Upper lobe of left lung (tissue), 6 donors: Measurements from ENCODE around the gene ZNRF1. TPM values are rescaled to one million over a fixed set of nuclear protein-coding genes. Genes with fewer than 3 reads are reported as not detected.

Experiments used
- ATAC-seq, 2 donors: fragments of 200-7000 bp; cut with Tn5 transposase; one replicate each; pipeline ENCODE4 v1.9.1; 2022; ENCODE audit warnings: mild to moderate bottlenecking in 2 of 2, moderate library complexity in 2 of 2; ENCODE audit not compliant: low FRiP score in 2 of 2
- DNase-seq, 2 donors: peaks; one replicate each; pipeline ENCODE4 v3.0.0-alpha.2; 2019 to 2020
- H3K27ac ChIP-seq, 4 donors: fragments of 200-600 bp; sonication (generic); one replicate each; pipeline ENCODE4 v1.5.1; 2016 to 2019
- H3K27me3 ChIP-seq, 4 donors: fragments of 200-600 bp; sonication (generic); one replicate each; pipeline ENCODE4 v1.5.1; 2017 to 2019
- H3K36me3 ChIP-seq, 4 donors: fragments of 200-600 bp; sonication (generic); one replicate each; pipeline ENCODE4 v1.5.1; 2016 to 2019
- H3K4me1 ChIP-seq, 4 donors: fragments of 200-600 bp; sonication (generic); one replicate each; pipeline ENCODE4 v1.5.1; 2018 to 2019
- H3K4me3 ChIP-seq, 4 donors: fragments of 200-600 bp; sonication (generic); one replicate each; pipeline ENCODE4 v1.5.1; 2017 to 2019; ENCODE audit warnings: mild to moderate bottlenecking in 2 of 4, moderate library complexity in 1 of 4
- H3K9me3 ChIP-seq, 4 donors: fragments of 200-600 bp; sonication (generic); one replicate each; pipeline ENCODE4 v1.5.1; 2018 to 2019
- EP300 ChIP-seq, 4 donors: sonication (generic); formaldehyde crosslinking; IDR thresholded peaks; one replicate each; pipeline ENCODE4 v1.5.1; 2017; ENCODE audit warnings: antibody characterized with exemption in 4 of 4, control low read depth in 2 of 4
- POLR2A ChIP-seq, 4 donors: fragments of 450-650 bp; IDR thresholded peaks; one replicate each; pipeline ENCODE4 v1.5.1; 2016 to 2017; ENCODE audit warnings: antibody characterized with exemption in 4 of 4, mild to moderate bottlenecking in 2 of 4
- POLR2AphosphoS5 ChIP-seq, 2 donors: sonication (generic); formaldehyde crosslinking; IDR thresholded peaks; one replicate each; pipeline ENCODE4 v1.5.1; 2017; ENCODE audit warnings: antibody characterized with exemption in 2 of 2
- WGBS, 2 donors: methylation state at CpG; one replicate each; pipeline ENCODE4 v1.1.5; 2017 to 2018; 5-methylcytosine and 5-hydroxymethylcytosine counted together
- total RNA-seq, 6 donors: library from RNA; depleted of rRNA in 4 of 6; stranded (reverse); fragments of >200 nt in 4 of 6; gene quantifications; one replicate each; pipeline versions ENCODE4 v1.1.0 to v1.2.1, GENCODE V29; 2016 to 2021
- TF ChIP-seq, protein P1 (sequence below), 6 experiments: fragments of 450-650 bp in 4 of 6; fragments of 200-600 bp in 2 of 6; sonication (generic) in 2 of 6; IDR thresholded peaks; one replicate each; pipeline ENCODE4 v1.5.1; 2016 to 2019; ENCODE audit warnings: antibody characterized with exemption in 6 of 6
- donor health status: DM: no; HTN: no; CAD: no; lungs with moderate emphysema.
- donor health status: DM: no; HTN: yes; CAD: no; lungs with severe emphysema.

ZNRF1 gene
- total RNA-seq, 6 donors from 2014 or later, result 18.5 to 40.0 (median 27.1) TPM

DNA sequence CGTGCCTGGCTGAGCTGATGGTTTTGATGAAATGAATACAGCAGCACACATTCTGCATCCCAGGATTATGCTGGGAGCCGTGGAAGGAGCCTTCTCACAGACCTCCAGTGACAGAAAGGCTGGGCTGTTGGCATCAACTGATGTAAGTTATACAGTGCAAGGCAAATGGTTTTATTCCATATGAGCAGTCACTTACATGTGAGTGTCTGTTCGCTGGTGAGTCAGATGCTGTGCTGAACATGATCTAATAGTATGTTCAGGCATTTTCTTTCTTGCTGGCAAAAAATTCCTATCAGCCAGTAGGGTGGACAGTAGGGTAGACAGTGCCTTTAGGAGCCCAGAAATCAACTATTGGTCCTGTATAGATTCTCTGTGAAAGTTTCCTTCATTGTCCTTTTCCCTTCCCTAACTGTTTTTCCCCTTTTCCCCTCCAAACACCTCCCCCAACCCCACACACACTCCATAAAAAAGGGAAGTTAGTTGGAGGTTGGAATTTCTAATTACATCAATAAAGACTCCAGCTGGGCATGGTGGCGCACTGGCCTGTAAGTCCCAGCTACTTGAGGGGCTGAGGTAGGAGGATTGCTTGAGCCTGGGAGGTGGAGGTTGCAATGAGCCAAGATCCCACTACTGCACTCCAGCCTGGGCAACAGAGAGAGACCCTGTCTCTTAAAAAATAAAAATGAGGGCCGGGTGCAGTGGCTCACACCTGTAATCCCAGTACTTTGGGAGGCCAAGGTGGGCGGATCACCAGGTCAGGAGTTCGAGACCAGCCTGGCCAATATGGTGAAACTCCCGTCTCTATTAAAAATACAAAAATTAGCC is 81.6 kb downstream of the ZNRF1 start:
- TF ChIP-seq POLR2AphosphoS5 (IDR thresholded peaks at IDR 0.05), result no peak
- TF ChIP-seq, protein P1, sequence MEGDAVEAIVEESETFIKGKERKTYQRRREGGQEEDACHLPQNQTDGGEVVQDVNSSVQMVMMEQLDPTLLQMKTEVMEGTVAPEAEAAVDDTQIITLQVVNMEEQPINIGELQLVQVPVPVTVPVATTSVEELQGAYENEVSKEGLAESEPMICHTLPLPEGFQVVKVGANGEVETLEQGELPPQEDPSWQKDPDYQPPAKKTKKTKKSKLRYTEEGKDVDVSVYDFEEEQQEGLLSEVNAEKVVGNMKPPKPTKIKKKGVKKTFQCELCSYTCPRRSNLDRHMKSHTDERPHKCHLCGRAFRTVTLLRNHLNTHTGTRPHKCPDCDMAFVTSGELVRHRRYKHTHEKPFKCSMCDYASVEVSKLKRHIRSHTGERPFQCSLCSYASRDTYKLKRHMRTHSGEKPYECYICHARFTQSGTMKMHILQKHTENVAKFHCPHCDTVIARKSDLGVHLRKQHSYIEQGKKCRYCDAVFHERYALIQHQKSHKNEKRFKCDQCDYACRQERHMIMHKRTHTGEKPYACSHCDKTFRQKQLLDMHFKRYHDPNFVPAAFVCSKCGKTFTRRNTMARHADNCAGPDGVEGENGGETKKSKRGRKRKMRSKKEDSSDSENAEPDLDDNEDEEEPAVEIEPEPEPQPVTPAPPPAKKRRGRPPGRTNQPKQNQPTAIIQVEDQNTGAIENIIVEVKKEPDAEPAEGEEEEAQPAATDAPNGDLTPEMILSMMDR (IDR thresholded peaks at IDR 0.05), result no peak
- TF ChIP-seq POLR2A (IDR thresholded peaks at IDR 0.05), result no peak
- no peak for TF ChIP-seq EP300 (IDR thresholded peaks at IDR 0.05)
- no peaks in the 10 kb centered on the region for H3K27me3 ChIP-seq
- WGBS, 2 donors, result 92 to 98% methylated on average over 8 of the region's 8 CpGs
- peaks cover 6 to 22% (median 12%) of the 10 kb centered on the region in 4 donors for H3K4me1 ChIP-seq
- ATAC-seq (no peak), DNase-seq (no peak)
- no peaks in the 10 kb centered on the region for H3K9me3 ChIP-seq
- H3K4me3 ChIP-seq, result no peak overlapping the region
- H3K36me3 ChIP-seq, result no peaks in the 10 kb centered on the region
- H3K27ac ChIP-seq, result no peak overlapping the region

DNA sequence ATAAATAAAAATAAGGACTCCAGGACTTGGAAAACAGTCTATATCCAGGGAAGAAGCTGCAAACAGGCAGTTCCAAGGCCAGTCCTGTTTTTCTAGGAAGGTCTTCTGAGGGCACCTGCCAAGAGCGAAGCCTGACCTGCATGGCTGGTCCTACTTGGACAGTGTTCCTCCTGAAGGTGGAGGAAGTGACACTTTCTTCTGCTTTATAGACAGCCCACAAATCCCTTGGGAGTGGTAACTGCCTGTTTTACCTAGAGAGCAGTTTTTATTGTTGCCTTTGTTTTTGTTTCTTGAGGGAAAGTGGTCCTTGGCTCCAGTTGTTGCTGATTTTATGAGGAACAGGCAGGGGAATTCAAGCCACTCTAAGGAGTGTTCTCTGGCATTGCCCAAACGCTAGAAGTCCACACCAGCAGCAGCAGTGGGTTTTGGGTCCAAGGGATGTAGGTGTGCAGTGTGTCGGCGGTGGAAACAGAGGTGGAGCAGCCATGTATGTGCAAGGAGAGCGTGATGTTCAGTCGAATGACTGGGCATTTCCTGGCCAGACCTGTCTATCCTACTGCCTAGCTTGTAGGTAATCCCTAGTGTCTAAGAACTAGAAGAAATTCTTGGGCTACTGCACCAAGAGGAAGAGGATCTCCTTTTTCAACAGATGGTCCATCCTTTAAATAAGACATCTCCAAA is 82.5 kb downstream of the ZNRF1 start:
- TF ChIP-seq POLR2AphosphoS5 (IDR thresholded peaks at IDR 0.05) (no peak), POLR2A (IDR thresholded peaks at IDR 0.05) (no peak), EP300 (IDR thresholded peaks at IDR 0.05) (no peak)
- TF ChIP-seq, protein P1 (IDR thresholded peaks at IDR 0.05), result no peak
- H3K9me3 ChIP-seq, result no peaks in the 10 kb centered on the region
- WGBS, 2 donors, result 74 to 83% methylated on average over 6 of the region's 6 CpGs
- no peak for DNase-seq
- H3K27ac ChIP-seq, result no peak overlapping the region
- no peak overlapping the region for H3K4me3 ChIP-seq
- H3K36me3 ChIP-seq, result no peaks in the 10 kb centered on the region
- H3K27me3 ChIP-seq, result no peaks in the 10 kb centered on the region
- peaks cover 2 to 14% (median 7%) of the 10 kb centered on the region in 4 donors for H3K4me1 ChIP-seq
- ATAC-seq, result no peak

DNA sequence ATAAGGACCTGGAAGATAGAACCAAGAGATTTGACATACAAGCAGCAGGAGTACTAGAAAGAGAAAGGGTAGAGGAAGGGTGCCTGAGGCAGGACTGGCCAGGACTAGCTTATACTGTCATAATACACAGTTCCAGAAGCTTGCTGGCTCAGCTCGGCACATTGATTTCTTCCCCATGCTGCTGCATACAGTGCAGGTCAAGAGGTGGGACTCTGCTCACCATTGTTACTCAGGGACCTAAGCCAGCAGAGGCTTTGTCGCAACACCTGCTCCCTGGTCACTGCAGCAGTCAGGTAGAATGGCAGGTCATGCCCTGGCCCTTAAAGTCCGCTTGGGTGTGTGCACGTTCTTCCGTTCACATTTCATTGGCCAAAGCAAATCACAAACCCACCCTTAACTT is 85.0 kb downstream of the ZNRF1 start:
- no peak for TF ChIP-seq POLR2AphosphoS5 (IDR thresholded peaks at IDR 0.05)
- TF ChIP-seq EP300 (IDR thresholded peaks at IDR 0.05), result no peak
- TF ChIP-seq POLR2A (IDR thresholded peaks at IDR 0.05), result no peak
- TF ChIP-seq, protein P1 (IDR thresholded peaks at IDR 0.05), result no peak
- Histone ChIP-seq H3K4me1 (peaks cover 23 to 35% (median 27%) of the 10 kb centered on the region in 4 donors), H3K36me3 (no peaks in the 10 kb centered on the region), H3K4me3 (no peak overlapping the region), H3K27me3 (no peaks in the 10 kb centered on the region), H3K9me3 (no peaks in the 10 kb centered on the region), H3K27ac (no peak overlapping the region)
- 88 to 92% methylated on average over 5 of the region's 5 CpGs for WGBS, 2 donors
- DNase-seq (no peak), ATAC-seq (no peak)

DNA sequence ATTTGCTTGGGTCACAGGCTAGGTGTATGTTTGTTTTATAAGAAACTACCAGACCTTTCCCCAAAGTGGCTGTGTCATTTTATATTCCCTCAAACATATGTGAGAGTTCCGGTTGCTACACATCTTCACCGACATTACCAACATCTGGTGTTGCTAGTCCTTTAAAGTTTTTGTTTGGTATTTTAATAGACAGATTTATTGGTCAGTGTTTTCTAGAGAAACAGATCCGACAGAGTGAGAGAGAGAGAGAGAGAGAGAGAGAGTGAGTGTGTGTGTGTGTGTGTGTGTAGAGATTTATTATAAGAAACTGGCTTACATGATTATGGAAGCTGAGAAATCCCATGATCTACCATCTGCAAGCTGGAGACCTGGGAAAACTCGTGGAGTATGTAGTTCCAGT is 86.7 kb downstream of the ZNRF1 start:
- ATAC-seq (no peak), DNase-seq (no peak)
- no peaks in the 10 kb centered on the region for H3K9me3 ChIP-seq
- WGBS, 2 donors, result 88 to 93% methylated on average over 4 of the region's 4 CpGs
- H3K36me3 ChIP-seq, result no peaks in the 10 kb centered on the region
- TF ChIP-seq POLR2AphosphoS5 (IDR thresholded peaks at IDR 0.05) (no peak), EP300 (IDR thresholded peaks at IDR 0.05) (no peak), POLR2A (IDR thresholded peaks at IDR 0.05) (no peak)
- TF ChIP-seq, protein P1 (IDR thresholded peaks at IDR 0.05), result no peak
- H3K4me1 ChIP-seq, result peaks cover 23 to 43% (median 33%) of the 10 kb centered on the region in 4 donors
- no peak overlapping the region for H3K4me3 ChIP-seq
- H3K27ac ChIP-seq, result peak overlapping the region in 1 of 4 donors; percentile 80
- H3K27me3 ChIP-seq, result no peaks in the 10 kb centered on the region
